G401 (cell line): ENCODE measurements around the gene SPON1. TPM values are rescaled to one million over a fixed set of nuclear protein-coding genes. Genes with fewer than 3 reads are reported as not detected.
A peak's percentile ranks its signal among the peaks of the same experiment; 100 is the strongest.
"Not testable (repeated sequence)": the region's sequence is repeated elsewhere in the genome, so short reads cannot be mapped to it uniquely, and the experiment has no call there.

Experiments used
- DNase-seq: peaks from one replicate; pipeline ENCODE4 v3.0.0-alpha.2; 2015; ENCODE audit warnings: low spot score
- in situ Hi-C: cut with HindIII; loops from 2 replicates; pipeline ENCODE4 v1.10.0; 2016; ENCODE audit warnings: low sequenced_read_pairs, mixed read lengths
- total RNA-seq: library from RNA; depleted of rRNA; stranded (reverse); fragments of >200 nt; shearing (Covaris generic); gene quantifications from 2 replicates; pipeline ENCODE4 v1.2.3, GENCODE V29; 2014

Gene SPON1
- total RNA-seq, 1 experiment from 2014 or later: not detected

GRCh38 chr11:14249121-14249963, 286.8 kb downstream of the SPON1 start:
- in situ Hi-C loops: no loop called here
- DNase-seq: peak; percentile 95

- DNase-seq: no peak
- in situ Hi-C loops: no loop called here
These were observed 289.2 kb downstream of the SPON1 start for GRCh38 chr11:14251754-14252153.

GRCh38 chr11:14252501-14252900, 290.0 kb downstream of the SPON1 start:
- in situ Hi-C loops: not testable (repeated sequence)

GRCh38 chr11:14253421-14253820, 290.9 kb downstream of the SPON1 start:
- DNase-seq: peak; percentile 12
- in situ Hi-C loops: no loop called here

More at GRCh38 chr11:14252501-14252900, 290.0 kb downstream of the SPON1 start:
- not testable (repeated sequence) for DNase-seq

- no peak for DNase-seq
- in situ Hi-C loops: no loop called here
These were observed 291.3 kb downstream of the SPON1 start for GRCh38 chr11:14253840-14254239.

GRCh38 chr11:14254533-14255237, 292.2 kb downstream of the SPON1 start:
- in situ Hi-C loops: no loop called here

GRCh38 chr11:14255238-14255534, 292.7 kb downstream of the SPON1 start:
- in situ Hi-C loops: no loop called here
- no peak for DNase-seq

More at GRCh38 chr11:14254533-14255237, 292.2 kb downstream of the SPON1 start:
- DNase-seq: peak; percentile 19

GRCh38 chr11:14258221-14258935, 295.9 kb downstream of the SPON1 start:
- in situ Hi-C loops: no loop called here

GRCh38 chr11:14259186-14259784, 296.8 kb downstream of the SPON1 start:
- DNase-seq: no peak
- in situ Hi-C loops: no loop called here

More at GRCh38 chr11:14258221-14258935, 295.9 kb downstream of the SPON1 start:
- no peak for DNase-seq

GRCh38 chr11:14259878-14260277, 297.4 kb downstream of the SPON1 start:
- DNase-seq: no peak
- in situ Hi-C loops: no loop called here

- no peak for DNase-seq
- in situ Hi-C loops: no loop called here
These were observed 298.5 kb downstream of the SPON1 start for GRCh38 chr11:14261066-14261465.

GRCh38 chr11:14262271-14262846, 299.8 kb downstream of the SPON1 start:
- DNase-seq: peak; percentile 20
- in situ Hi-C loops: no loop called here

- in situ Hi-C loops: no loop called here
- DNase-seq: no peak
These were observed 302.4 kb downstream of the SPON1 start for GRCh38 chr11:14264966-14265365.

GRCh38 chr11:14266622-14267021, 304.1 kb downstream of the SPON1 start:
- in situ Hi-C loops: no loop called here
- DNase-seq: no peak

- no peak for DNase-seq
- in situ Hi-C loops: no loop called here
These were observed 305.5 kb downstream of the SPON1 start for GRCh38 chr11:14267861-14268635.

GRCh38 chr11:14269692-14270573, 307.4 kb downstream of the SPON1 start:
- in situ Hi-C loops: no loop called here
- DNase-seq: no peak

- in situ Hi-C loops: no loop called here
- DNase-seq: no peak
These were observed 308.4 kb downstream of the SPON1 start for GRCh38 chr11:14270690-14271542.
